GM18907 (cell line): ENCODE results near the gene ZNF280C.
A peak's percentile ranks its signal among the peaks of the same experiment; 100 is the strongest.

ENCODE experiments used
- ATAC-seq: cut with Tn5 transposase; IDR thresholded peaks from one replicate; pipeline ENCODE4 v1.9.1; 2021; ENCODE audit warnings: mild to moderate bottlenecking, moderate library complexity; ENCODE audit not compliant: unreplicated experiment

The ZNF280C gene

DNA sequence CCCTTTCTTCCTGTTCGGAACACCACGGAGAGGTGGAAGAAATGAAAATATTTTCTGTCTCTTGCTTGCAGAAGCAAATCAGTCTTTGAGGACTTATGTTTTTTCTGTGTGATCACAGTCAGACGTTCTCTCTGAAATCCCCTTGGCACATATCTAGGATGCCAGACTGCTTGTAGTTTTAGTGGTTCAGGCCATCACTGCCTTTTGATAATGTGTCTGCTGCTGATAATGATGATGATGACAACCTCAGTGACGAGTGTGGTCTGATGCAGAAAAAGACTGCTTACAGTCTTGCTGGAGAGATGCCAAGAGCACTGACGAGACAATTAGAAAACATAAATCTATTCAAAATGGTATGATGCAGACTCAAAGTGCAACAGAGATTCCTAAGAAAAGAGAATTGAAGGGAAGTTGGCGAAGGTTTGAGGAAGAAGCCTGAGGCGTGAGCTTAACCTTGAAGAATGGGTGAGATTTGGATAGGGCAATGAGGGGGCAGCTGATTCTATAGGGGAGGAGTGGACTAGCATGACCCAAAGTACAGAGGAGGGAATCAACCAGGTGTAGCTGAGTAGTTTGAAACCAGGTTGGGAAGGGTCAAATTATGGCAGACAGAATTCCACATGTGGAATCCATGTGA lies 89.0 kb downstream of the ZNF280C start:
- ATAC-seq, result no peak

DNA sequence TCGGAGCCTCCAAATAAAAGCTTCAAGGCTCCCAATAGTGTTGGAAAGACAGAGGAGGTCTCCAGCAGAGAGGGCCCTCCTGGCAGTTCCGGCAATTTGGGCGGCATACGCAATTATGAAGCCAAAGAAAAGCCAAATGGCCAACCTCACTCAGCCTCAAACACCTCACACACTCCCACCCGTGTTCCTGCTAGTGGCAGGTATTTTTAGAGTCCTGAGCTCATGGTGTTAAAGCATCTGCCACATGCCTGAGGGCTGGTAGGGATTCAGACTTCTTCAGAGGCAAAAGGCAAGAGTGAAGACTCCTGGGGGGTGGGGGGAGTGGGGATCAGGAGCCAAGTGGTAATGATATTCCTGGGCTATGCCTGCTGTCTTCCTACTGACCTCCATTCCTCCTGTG lies 89.5 kb downstream of the ZNF280C start:
- ATAC-seq, result no peak

DNA sequence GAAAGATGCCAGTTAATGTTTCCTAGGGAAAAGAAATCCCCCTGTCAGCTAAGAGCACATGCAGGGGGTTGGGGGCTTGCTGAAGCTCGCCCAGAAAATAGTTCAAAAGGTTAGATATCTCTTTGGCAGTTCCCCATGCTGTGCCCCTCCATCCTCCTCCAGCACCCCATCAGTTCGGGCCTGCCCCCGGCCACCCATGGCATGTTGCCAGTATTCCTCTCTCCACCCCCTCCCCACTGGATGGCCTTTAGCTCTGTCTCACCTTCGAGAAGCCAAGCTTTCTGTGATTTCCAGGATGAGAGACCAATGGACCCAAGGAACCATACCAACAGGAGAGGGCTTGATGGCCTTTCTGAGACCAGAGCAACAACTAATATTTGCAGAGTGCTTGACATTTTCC lies 91.8 kb downstream of the ZNF280C start:
- ATAC-seq, result no peak

DNA sequence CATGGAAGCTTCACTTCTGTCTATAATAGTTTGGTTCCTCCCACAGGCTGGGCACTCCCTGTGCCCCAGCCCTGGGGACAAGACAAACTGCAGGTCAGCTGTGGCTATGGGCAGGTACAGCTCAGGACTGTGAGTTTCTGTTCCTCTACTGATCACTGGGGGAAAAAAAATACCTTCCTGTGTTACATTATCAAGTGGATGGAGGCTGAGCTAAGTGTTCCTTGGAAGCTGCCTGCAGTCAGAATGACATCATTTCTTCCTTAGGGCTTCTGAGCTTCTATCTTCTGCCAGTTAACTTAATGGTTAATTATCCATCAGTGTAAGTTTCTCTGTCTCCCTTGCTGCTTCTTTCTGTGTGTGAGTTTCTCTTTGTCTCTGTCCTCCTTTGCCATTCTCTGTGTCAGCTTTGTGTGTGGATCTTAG lies 92.3 kb downstream of the ZNF280C start:
- ATAC-seq, result peak; percentile 82

GRCh38 chrX:130174937-130175336 lies 93.8 kb downstream of the ZNF280C start:
- ATAC-seq, result no peak

DNA sequence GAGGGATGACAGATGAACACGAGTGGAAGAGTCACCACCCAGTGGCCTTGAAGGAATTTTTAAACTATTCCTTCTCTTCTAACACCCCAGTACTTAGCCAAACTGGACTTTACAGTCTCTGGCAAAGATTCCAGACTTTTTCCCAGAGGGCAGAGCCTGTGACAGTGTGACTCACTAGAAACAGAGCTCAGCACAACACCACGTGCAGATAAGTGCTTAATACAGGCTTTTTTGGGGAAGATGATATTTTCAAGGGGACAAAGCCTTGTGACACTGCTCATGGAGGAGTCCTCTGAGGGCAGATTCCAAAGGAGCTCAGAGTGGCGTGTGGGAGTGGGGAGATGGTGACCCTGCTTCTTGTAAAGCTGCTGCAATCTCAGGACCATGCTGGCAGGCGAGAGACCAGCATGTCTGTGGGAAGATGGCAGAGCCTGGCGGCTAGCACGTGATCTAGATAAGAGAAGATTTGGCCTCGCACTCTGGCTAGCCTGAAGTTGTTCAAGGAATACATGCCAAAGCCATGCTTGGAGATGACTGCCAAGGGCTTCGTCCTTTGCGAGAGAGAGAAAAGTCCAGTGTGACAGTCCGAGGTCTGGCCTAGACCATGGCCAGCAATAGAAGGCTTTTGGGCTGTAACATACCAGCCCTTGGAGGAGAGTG lies 94.5 kb downstream of the ZNF280C start:
- ATAC-seq, result no peak

DNA sequence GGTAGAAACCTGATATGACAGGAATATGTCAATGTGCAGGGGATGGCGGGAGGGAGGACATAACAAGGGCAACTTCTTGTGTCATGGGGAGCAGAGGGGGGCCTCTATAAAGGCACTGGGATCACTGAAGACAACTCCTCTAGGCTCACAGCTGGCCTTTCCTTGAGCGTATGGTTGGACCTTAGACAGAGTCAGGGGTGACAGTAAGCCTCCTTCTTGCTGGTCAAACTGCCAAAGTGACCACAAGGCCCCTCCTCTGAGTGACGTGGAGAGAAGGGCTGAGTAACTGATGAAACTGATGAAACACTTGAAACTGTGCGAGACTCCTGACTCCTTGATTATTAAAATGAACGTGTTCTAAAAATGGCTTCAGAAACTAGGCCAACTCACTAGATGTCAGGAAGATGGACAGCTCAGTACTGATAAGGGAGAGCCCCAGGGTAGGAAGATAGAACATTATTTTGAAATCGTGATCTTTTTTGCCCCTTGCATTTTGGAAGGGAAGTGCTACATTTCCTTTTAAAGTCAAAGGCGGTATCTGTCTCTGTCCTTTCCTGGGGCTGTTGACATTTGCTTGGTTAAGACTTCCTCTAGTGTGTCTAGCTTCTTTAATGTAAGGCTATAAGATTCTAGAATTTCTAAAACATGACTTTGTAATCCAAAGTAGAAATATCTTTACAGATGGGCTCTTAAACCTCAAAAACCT lies 95.4 kb downstream of the ZNF280C start:
- ATAC-seq, result peak; percentile 34

DNA sequence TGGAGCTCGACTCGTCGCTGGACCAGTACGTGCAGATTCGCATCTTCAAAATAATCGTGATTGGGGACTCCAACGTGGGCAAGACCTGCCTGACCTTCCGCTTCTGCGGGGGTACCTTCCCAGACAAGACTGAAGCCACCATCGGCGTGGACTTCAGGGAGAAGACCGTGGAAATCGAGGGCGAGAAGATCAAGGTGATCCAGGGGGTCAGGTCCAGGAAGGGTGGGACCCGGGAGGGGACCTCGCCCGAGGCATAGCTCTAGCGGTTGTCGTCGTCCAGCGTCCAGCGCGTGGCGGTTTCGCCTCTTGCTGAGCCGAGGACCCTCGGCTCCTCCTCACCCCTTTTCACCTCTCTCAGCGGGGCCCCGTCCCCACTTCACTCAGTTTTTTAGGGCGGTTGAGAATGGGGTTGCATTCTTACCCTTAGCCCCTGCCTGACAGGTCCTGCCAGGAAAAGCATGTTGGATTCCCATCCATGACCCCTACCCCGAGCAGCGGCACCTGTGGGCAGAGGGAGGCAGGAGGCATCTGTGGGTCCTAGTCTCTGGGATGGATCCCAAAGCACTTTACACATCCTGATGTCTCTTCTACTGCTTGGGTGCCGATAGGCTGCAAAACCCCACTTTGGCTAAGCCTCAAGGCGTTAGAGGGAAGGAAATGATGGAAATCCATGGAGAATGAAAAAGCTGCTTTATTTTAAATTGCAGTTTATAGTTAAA lies 96.4 kb downstream of the ZNF280C start:
- no peak for ATAC-seq

GRCh38 chrX:130171446-130172126 lies 97.1 kb downstream of the ZNF280C start, which contains the start of gene RAB33A:
Gene RAB33A (plus strand): TSS chrX:130171962. CDS start chrX:130172063, 101 bp downstream.
- ATAC-seq, result peak; percentile 1

GRCh38 chrX:130170752-130171445 lies 97.8 kb downstream of the ZNF280C start:
- peak; percentile 71 for ATAC-seq

DNA sequence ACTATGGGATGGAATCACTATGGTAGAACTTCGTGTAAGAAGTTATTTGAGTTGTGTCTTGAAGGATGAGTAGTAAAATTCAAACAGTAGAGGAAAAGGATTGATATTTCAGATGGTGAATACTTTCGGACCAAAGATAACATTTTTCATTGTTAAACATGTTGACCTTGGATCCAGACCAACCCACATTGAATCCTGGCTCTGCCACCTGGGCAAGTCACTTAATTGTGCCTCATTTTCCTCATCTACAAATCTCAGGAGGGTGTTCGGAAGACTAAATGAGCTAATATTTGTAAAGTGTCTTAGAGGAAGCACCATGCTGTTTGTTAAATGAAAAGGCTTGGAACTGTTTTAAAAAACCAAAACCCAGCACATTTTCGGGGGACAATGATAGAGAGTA lies 101.7 kb downstream of the ZNF280C start:
- ATAC-seq, result no peak

GRCh38 chrX:130166503-130166777 lies 102.3 kb downstream of the ZNF280C start:
- no peak for ATAC-seq

- peak; percentile 90 for ATAC-seq
Measured at GRCh38 chrX:130165703-130166502, 102.8 kb downstream of the ZNF280C start, which contains the start of gene AIFM1. Gene AIFM1 (minus strand): TSS chrX:130165841. CDS start chrX:130165656, 185 bp downstream.

- ATAC-seq, result no peak
Measured at GRCh38 chrX:130165181-130165702, 103.5 kb downstream of the ZNF280C start.

GRCh38 chrX:130163398-130163797 lies 105.3 kb downstream of the ZNF280C start:
- ATAC-seq, result no peak

DNA sequence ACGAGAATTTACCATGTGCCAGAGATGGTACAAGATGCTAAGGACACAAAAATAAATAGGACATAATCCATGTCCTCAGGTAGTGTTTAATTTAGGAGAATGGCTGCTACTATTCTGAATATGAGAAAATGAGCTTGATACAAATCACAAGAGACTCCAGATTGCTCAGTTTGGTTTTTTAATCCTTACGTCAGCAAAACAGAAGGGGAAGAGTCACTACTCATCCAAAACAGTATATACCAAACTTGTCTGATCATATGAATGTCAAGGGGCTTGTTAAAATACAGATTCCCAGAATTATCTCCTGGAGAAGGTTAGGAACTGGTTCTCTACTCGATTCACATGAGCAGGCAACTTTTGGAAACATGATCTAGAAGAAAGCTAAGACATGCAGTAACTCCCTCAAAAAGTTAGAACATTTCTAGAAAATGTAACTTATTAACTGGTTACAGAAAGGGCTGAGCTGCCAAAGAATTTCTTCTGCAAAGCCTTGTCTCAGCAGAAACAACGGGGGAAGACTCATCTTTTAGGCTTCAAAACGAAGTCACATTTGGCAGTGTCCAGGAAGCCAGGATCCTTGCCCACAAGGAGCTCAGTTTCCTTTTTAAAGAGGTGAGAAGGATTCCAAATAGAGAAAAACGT lies 106.5 kb downstream of the ZNF280C start:
- ATAC-seq, result no peak

- ATAC-seq, result no peak
Measured at GRCh38 chrX:130159776-130160175, 108.9 kb downstream of the ZNF280C start.

- ATAC-seq, result no peak
Measured at GRCh38 chrX:130158311-130158710, 110.4 kb downstream of the ZNF280C start.

DNA sequence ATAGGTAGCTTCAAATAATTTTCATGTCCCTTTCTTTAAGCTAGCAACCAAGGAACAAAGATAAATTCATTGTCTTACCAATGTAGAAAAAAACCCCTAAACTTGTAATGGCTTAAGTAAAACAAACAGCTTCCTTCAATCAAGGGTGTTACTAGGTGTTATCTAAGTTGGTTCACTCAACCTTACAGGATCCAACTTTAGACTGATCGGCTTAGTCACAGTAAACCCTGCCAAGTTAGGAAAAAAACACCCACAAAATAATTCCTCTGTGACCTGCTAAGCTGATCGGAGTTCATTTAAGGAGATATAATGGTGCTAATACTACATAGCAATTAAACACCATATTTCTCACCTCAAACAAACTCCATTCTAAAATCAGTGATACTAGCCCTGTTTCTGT lies 113.1 kb downstream of the ZNF280C start:
- no peak for ATAC-seq
